GM23338 (cell line): ENCODE results near the gene VPS52.

ENCODE experiments used
- CREB1 ChIP-seq: fragments of 250-450 bp; sonication (Bioruptor Pico); IDR thresholded peaks from 2 replicates; pipeline ENCODE4 v1.5.0; 2020; ENCODE audit warnings: low read depth, mild to moderate bottlenecking, moderate library complexity
- CTCF ChIP-seq, 2 experiments: fragments of 200-600 bp in 1 of 2; sonication (generic) in 1 of 2; conservative IDR thresholded peaks; 2 replicates each; pipeline versions ENCODE4 v1.5.1 to v1.6.1; 2016 to 2017; ENCODE audit warnings: antibody characterized with exemption in 2 of 2, low read depth in 2 of 2, mild to moderate bottlenecking in 2 of 2, moderate library complexity in 1 of 2
- ETS1 ChIP-seq: IDR thresholded peaks from 2 replicates; pipeline ENCODE4 v1.6.1; 2016; ENCODE audit warnings: antibody characterized with exemption
- EZH2 ChIP-seq: fragments of 200-600 bp; sonication (generic); IDR thresholded peaks from one replicate; pipeline ENCODE4 v1.8.0; 2017; ENCODE audit warnings: antibody characterized with exemption, mild to moderate bottlenecking, low read depth; ENCODE audit not compliant: unreplicated experiment
- EZH2phosphoT487 ChIP-seq: fragments of 200-600 bp; sonication (generic); IDR thresholded peaks from one replicate; pipeline ENCODE4 v1.8.1; 2018; ENCODE audit warnings: antibody characterized with exemption; ENCODE audit not compliant: unreplicated experiment
- JUNB ChIP-seq: IDR thresholded peaks from one replicate; pipeline ENCODE4 v1.6.1; 2016; ENCODE audit warnings: antibody characterized with exemption; ENCODE audit not compliant: unreplicated experiment
- NANOG ChIP-seq: IDR thresholded peaks from 2 replicates; pipeline ENCODE4 v1.6.1; 2016; ENCODE audit warnings: antibody characterized with exemption, borderline replicate concordance
- POLR2AphosphoS5 ChIP-seq: IDR thresholded peaks from 2 replicates; pipeline ENCODE4 v1.6.1; 2016; ENCODE audit warnings: antibody characterized with exemption, low read depth
- REST ChIP-seq: IDR thresholded peaks from one replicate; pipeline ENCODE4 v1.6.1; 2018; ENCODE audit warnings: antibody characterized with exemption; ENCODE audit not compliant: unreplicated experiment
- ZNF331 ChIP-seq: fragments of 250-450 bp; sonication (Bioruptor Pico); IDR thresholded peaks from 2 replicates; pipeline ENCODE4 v1.5.0; 2020; ENCODE audit warnings: low read depth, mild to moderate bottlenecking, moderate library complexity
- ZNF462 ChIP-seq: fragments of 250-450 bp; sonication (Bioruptor Pico); IDR thresholded peaks from 2 replicates; pipeline ENCODE4 v1.5.0; 2020; ENCODE audit warnings: mild to moderate bottlenecking, moderate library complexity

GRCh38 chr6:33217681-33218080 lies 54.0 kb downstream of the VPS52 start:
- TF ChIP-seq POLR2AphosphoS5, result no peak
- no peak for TF ChIP-seq CTCF (conservative IDR thresholded peaks at IDR 0.05; ENCODE audit: low read depth in 2 of 2)
- no peak for TF ChIP-seq ETS1
- TF ChIP-seq EZH2phosphoT487, result no peak
- no peak for TF ChIP-seq CREB1 (CRISPR knock-in tag)
- no peak for TF ChIP-seq REST
- no peak for TF ChIP-seq EZH2
- TF ChIP-seq JUNB, result no peak
- TF ChIP-seq ZNF331 (CRISPR knock-in tag), result no peak
- no peak for TF ChIP-seq ZNF462 (CRISPR knock-in tag)
- no peak for TF ChIP-seq NANOG
